Fibroblast of skin of abdomen (primary cell): ENCODE data around the gene HSPA1A. TPM values are rescaled to one million over a fixed set of nuclear protein-coding genes. Genes with fewer than 3 reads are reported as not detected.
A peak's percentile ranks its signal among the peaks of the same experiment; 100 is the strongest.

Experiments
- DNase-seq: peaks from one replicate; pipeline ENCODE4 v3.0.0-alpha.2; 2013
- polyA plus RNA-seq, 2 experiments: library from polyadenylated mRNA; unstranded; fragments of 120-200 nt; gene quantifications; one replicate each; pipeline ENCODE4 v1.2.1, GENCODE V29; 2013; ENCODE audit not compliant: insufficient read length in 2 of 2

Gene HSPA1A
- 43.2 TPM for polyA plus RNA-seq (2013, experiment 1 of 2; ENCODE audit: insufficient read length)
- 45.9 TPM for polyA plus RNA-seq (2013, experiment 2 of 2; ENCODE audit: insufficient read length)

- DNase-seq = peak; percentile 98
Measured at GRCh38 chr6:31815025-31815838, at the start of gene HSPA1A, which contains the start of gene HSPA1L. Gene HSPA1A (plus strand): TSS chr6:31815543. CDS start chr6:31815757, 214 bp downstream. Gene HSPA1L (minus strand): TSS chr6:31815283. CDS start chr6:31811972, 3,311 bp downstream.

GRCh38 chr6:31765559-31765909, 49.8 kb upstream of the HSPA1A start:
- no peak for DNase-seq

GRCh38 chr6:31765910-31766794, 49.2 kb upstream of the HSPA1A start:
- DNase-seq = no peak

- no peak for DNase-seq
Measured at GRCh38 chr6:31767096-31767645, 48.2 kb upstream of the HSPA1A start.

GRCh38 chr6:31768363-31769257, 46.7 kb upstream of the HSPA1A start:
- DNase-seq = no peak

- DNase-seq = peak; percentile 36
Measured at GRCh38 chr6:31769684-31770371, 45.5 kb upstream of the HSPA1A start.

- no peak for DNase-seq
Measured at GRCh38 chr6:31770860-31771259, 44.5 kb upstream of the HSPA1A start.

GRCh38 chr6:31771992-31772358, 43.4 kb upstream of the HSPA1A start:
- DNase-seq = peak; percentile 37

- no peak for DNase-seq
Measured at GRCh38 chr6:31775184-31775583, 40.2 kb upstream of the HSPA1A start.

GRCh38 chr6:31775633-31776484, 39.5 kb upstream of the HSPA1A start:
- DNase-seq = no peak

- no peak for DNase-seq
Measured at GRCh38 chr6:31776485-31776988, 38.8 kb upstream of the HSPA1A start.

- DNase-seq = peak; percentile 67
Measured at GRCh38 chr6:31776989-31777666, 38.2 kb upstream of the HSPA1A start, which contains the start of gene VWA7. Gene VWA7 (minus strand): TSS chr6:31777328. CDS start chr6:31776779, 549 bp downstream.

GRCh38 chr6:31777667-31778050, 37.7 kb upstream of the HSPA1A start:
- DNase-seq = no peak

- no peak for DNase-seq
Measured at GRCh38 chr6:31778193-31778592, 37.1 kb upstream of the HSPA1A start.

- DNase-seq = no peak
Measured at GRCh38 chr6:31778999-31779885, 36.1 kb upstream of the HSPA1A start.

GRCh38 chr6:31779908-31780307, 35.4 kb upstream of the HSPA1A start:
- DNase-seq = no peak

- no peak for DNase-seq
Measured at GRCh38 chr6:31780507-31781243, 34.7 kb upstream of the HSPA1A start.
